Epidermal melanocyte (primary cell): ENCODE measurements around the gene TCF20.

Experiments used
- DNase-seq: peaks from one replicate; pipeline ENCODE4 v3.0.0; 2011; ENCODE audit warnings: low spot score; ENCODE audit not compliant: insufficient read length

The TCF20 gene

GRCh38 chr22:42261296-42261695 is 9.2 kb downstream of the TCF20 start:
- no peak for DNase-seq

GRCh38 chr22:42258126-42258525 is 12.3 kb downstream of the TCF20 start:
- no peak for DNase-seq

GRCh38 chr22:42257386-42257785 is 13.1 kb downstream of the TCF20 start:
- no peak for DNase-seq

- no peak for DNase-seq
These were observed 13.5 kb downstream of the TCF20 start for GRCh38 chr22:42256930-42257329.

- no peak for DNase-seq
These were observed 14.2 kb downstream of the TCF20 start for GRCh38 chr22:42256220-42256619.

GRCh38 chr22:42249831-42250230 is 20.6 kb downstream of the TCF20 start:
- no peak for DNase-seq

- no peak for DNase-seq
These were observed 21.5 kb downstream of the TCF20 start for GRCh38 chr22:42248995-42249394.

GRCh38 chr22:42247596-42247995 is 22.9 kb downstream of the TCF20 start:
- DNase-seq, result no peak

GRCh38 chr22:42243802-42244060 is 26.7 kb downstream of the TCF20 start:
- no peak for DNase-seq

GRCh38 chr22:42236848-42237247 is 33.6 kb downstream of the TCF20 start:
- no peak for DNase-seq

GRCh38 chr22:42236268-42236667 is 34.2 kb downstream of the TCF20 start:
- DNase-seq, result no peak

- DNase-seq, result no peak
These were observed 36.6 kb downstream of the TCF20 start for GRCh38 chr22:42233879-42234278.

GRCh38 chr22:42231929-42232328 is 38.5 kb downstream of the TCF20 start:
- no peak for DNase-seq

GRCh38 chr22:42229455-42230149 is 40.9 kb downstream of the TCF20 start:
- no peak for DNase-seq

GRCh38 chr22:42228483-42228882 is 42.0 kb downstream of the TCF20 start:
- no peak for DNase-seq

- no peak for DNase-seq
These were observed 43.0 kb downstream of the TCF20 start for GRCh38 chr22:42227435-42227834.

GRCh38 chr22:42225841-42226240 is 44.6 kb downstream of the TCF20 start:
- no peak for DNase-seq

- no peak for DNase-seq
These were observed 48.3 kb downstream of the TCF20 start for GRCh38 chr22:42222140-42222539.
